ENCODE results near the gene ODAD4. TPM values are rescaled to one million over a fixed set of nuclear protein-coding genes. Genes with fewer than 3 reads are reported as not detected.
A peak's percentile ranks its signal among the peaks of the same experiment; 100 is the strongest.

ODAD4 gene
- polyA plus RNA-seq, 1 of the 3 experiments (the other 2 are of a cell fraction), result 1.1 TPM

DNA sequence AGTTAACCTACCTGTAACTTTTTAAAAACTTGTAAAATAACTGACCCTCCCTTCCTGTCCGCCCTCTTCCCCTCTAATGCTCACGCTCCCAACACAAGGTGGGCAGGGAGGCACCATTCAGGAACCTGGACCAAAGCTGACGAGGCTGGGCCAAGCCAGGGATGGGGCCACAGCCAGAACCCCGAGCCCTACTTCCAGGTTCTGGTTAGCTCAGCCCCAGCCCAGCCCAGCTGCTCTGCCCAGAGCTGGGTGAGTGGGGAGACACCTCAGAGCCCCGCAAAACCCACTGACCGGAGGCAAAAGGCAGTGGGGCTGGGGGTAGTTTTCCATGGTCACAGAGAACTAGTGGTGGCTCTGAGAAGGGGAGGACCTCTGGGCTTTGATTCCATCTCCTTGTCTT, 43.6 kb downstream of the ODAD4 start:
- CTCF ChIA-PET, result interaction anchor here (1.4 to 5.4 kb wide), 4 partner anchors 13 to 127 kb away, joined by 4 to 47 read pairs (median 6); partner anchors contain the start of gene DNAJC7
- POLR2A ChIA-PET, result interaction anchor here (1.2 kb wide), 1 partner anchor 36 kb away, joined by 3 read pairs; no protein-coding TSS in a partner anchor
- TF ChIP-seq YY1 (IDR thresholded peaks at IDR 0.05; ENCODE audit: low read depth) (no peak), TCF12 (IDR thresholded peaks at IDR 0.05) (no peak), FOXJ3 (CRISPR knock-in tag; IDR thresholded peaks at IDR 0.05) (no peak), TAF1 (IDR thresholded peaks at IDR 0.05; ENCODE audit: borderline replicate concordance, low read depth, low read length) (no peak), GABPA (IDR thresholded peaks at IDR 0.05; ENCODE audit: low read depth) (no peak), SIN3A (IDR thresholded peaks at IDR 0.05; ENCODE audit: borderline replicate concordance, low read depth, low read length) (no peak), RCOR1 (IDR thresholded peaks at IDR 0.05; ENCODE audit: low read length) (no peak), CHD2 (IDR thresholded peaks at IDR 0.05; ENCODE audit: low read length, partially characterized antibody) (no peak), NRF1 (IDR thresholded peaks at IDR 0.05; ENCODE audit: low read depth, low read length) (no peak), FOSL2 (IDR thresholded peaks at IDR 0.05; ENCODE audit: borderline replicate concordance, low read depth) (no peak)
- TF ChIP-seq, protein P1, sequence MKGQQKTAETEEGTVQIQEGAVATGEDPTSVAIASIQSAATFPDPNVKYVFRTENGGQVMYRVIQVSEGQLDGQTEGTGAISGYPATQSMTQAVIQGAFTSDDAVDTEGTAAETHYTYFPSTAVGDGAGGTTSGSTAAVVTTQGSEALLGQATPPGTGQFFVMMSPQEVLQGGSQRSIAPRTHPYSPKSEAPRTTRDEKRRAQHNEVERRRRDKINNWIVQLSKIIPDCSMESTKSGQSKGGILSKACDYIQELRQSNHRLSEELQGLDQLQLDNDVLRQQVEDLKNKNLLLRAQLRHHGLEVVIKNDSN (IDR thresholded peaks at IDR 0.05; ENCODE audit: borderline replicate concordance, low read depth), result no peak
- TF ChIP-seq, protein P2, sequence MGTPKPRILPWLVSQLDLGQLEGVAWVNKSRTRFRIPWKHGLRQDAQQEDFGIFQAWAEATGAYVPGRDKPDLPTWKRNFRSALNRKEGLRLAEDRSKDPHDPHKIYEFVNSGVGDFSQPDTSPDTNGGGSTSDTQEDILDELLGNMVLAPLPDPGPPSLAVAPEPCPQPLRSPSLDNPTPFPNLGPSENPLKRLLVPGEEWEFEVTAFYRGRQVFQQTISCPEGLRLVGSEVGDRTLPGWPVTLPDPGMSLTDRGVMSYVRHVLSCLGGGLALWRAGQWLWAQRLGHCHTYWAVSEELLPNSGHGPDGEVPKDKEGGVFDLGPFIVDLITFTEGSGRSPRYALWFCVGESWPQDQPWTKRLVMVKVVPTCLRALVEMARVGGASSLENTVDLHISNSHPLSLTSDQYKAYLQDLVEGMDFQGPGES (IDR thresholded peaks at IDR 0.05; ENCODE audit: low read depth, low read length), result no peak
- no peaks in the 10 kb centered on the region for H3K9me2 ChIP-seq
- H3K36me3 ChIP-seq (replicated peaks in 1 of 2; ENCODE audit: control insufficient read depth in 1 of 2, insufficient read depth in 2 of 2, low read length in 1 of 2), result peaks cover 47 to 74% of the 10 kb centered on the region in 2 experiments
- peak overlapping the region in 1 of 2 experiments; percentile 92; a peak in 2 of 4 replicates for H3K27ac ChIP-seq (ENCODE audit: low read depth in 2 of 2, low read length in 1 of 2)
- no peaks in the 10 kb centered on the region for H3K27me3 ChIP-seq (ENCODE audit: insufficient read depth)
- no peak overlapping the region for H3K4me3 ChIP-seq (ENCODE audit: low read depth in 2 of 2, low read length in 1 of 2)
- peaks cover 0 to 55% of the 10 kb centered on the region in 2 experiments; a peak in 2 of 4 replicates for H3K4me1 ChIP-seq (ENCODE audit: control insufficient read depth in 1 of 2, insufficient read depth in 2 of 2, low read depth in 1 of 2, low read length in 1 of 2)
- no peak overlapping the region for H2AFZ ChIP-seq (ENCODE audit: low read depth)
- H4K20me1 ChIP-seq (ENCODE audit: insufficient read depth), result 0 out of 2 replicates have a peak, but pooled peaks cover 8% of the 10 kb centered on the region
- H3F3A ChIP-seq (replicated peaks; ENCODE audit: insufficient read depth), result peaks cover 10% of the 10 kb centered on the region
- no peaks in the 10 kb centered on the region for H3K9me3 ChIP-seq
- WGBS (ENCODE audit: low lambda C conversion rate), result 85% methylated on average over 5 of the region's 6 CpGs
- H3K4me2 ChIP-seq, result no peak overlapping the region
- H3K79me2 ChIP-seq (ENCODE audit: insufficient read depth), result peaks cover 35% of the 10 kb centered on the region
- DNase-seq, result no peak
- no peak overlapping the region for H3K9ac ChIP-seq

DNA sequence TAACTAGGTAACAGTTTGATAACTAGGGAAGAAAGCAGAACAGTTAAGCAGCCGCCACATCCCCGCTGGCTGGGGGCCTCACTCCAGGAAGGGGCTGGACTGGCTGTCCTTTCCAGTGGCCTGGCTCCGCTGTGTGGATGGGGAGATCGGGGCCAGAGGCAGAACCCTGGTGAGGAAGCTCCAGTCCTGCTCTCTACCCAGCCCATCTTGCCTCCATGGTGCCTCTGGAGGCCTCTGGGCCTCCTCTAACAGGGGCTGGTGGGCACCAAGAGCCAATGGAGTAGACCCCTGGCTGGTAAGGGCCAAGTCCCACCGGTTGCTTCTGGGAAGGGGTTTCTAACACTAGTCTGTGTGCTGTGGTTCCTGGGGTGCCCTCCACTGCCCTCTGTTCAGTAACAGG, 44.2 kb downstream of the ODAD4 start:
- peaks cover 0 to 53% of the 10 kb centered on the region in 2 experiments; a peak in 2 of 4 replicates for H3K4me1 ChIP-seq (ENCODE audit: control insufficient read depth in 1 of 2, insufficient read depth in 2 of 2, low read depth in 1 of 2, low read length in 1 of 2)
- H4K20me1 ChIP-seq (ENCODE audit: insufficient read depth), result 0 out of 2 replicates have a peak, but pooled peaks cover 8% of the 10 kb centered on the region
- ChIA-PET POLR2A (interaction anchor here (0.8 to 1.5 kb wide), 2 partner anchors 11 to 43 kb away, joined by 3 to 4 read pairs; partner anchors contain the start of gene DNAJC7), CTCF (interaction anchor here (1.4 to 5.4 kb wide), 5 partner anchors 14 to 127 kb away, joined by 4 to 47 read pairs (median 6); partner anchors contain the start of gene DNAJC7)
- no peaks in the 10 kb centered on the region for H3K9me2 ChIP-seq
- H3F3A ChIP-seq (replicated peaks; ENCODE audit: insufficient read depth), result peaks cover 10% of the 10 kb centered on the region
- peaks cover 30% of the 10 kb centered on the region for H3K79me2 ChIP-seq (ENCODE audit: insufficient read depth)
- peak overlapping the region in 1 of 2 experiments; percentile 92; a peak in 1 of 4 replicates for H3K27ac ChIP-seq (ENCODE audit: low read depth in 2 of 2, low read length in 1 of 2)
- H3K4me2 ChIP-seq, result no peak overlapping the region
- no peak overlapping the region for H2AFZ ChIP-seq (ENCODE audit: low read depth)
- H3K9ac ChIP-seq, result no peak overlapping the region
- no peaks in the 10 kb centered on the region for H3K27me3 ChIP-seq (ENCODE audit: insufficient read depth)
- WGBS (ENCODE audit: low lambda C conversion rate), result 92% methylated on average over 4 of the region's 5 CpGs
- no peaks in the 10 kb centered on the region for H3K9me3 ChIP-seq
- DNase-seq, result no peak
- H3K4me3 ChIP-seq (ENCODE audit: low read depth in 2 of 2, low read length in 1 of 2), result no peak overlapping the region
- peaks cover 42 to 72% of the 10 kb centered on the region in 2 experiments for H3K36me3 ChIP-seq (replicated peaks in 1 of 2; ENCODE audit: control insufficient read depth in 1 of 2, insufficient read depth in 2 of 2, low read length in 1 of 2)
- no peak for TF ChIP-seq RAD21 (IDR thresholded peaks at IDR 0.05; ENCODE audit: low read length)
- TF ChIP-seq, protein P3, sequence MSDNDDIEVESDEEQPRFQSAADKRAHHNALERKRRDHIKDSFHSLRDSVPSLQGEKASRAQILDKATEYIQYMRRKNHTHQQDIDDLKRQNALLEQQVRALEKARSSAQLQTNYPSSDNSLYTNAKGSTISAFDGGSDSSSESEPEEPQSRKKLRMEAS (IDR thresholded peaks at IDR 0.05; ENCODE audit: low read depth), result no peak
- no peak for TF ChIP-seq TCF12 (IDR thresholded peaks at IDR 0.05)
- TF ChIP-seq GATA2 (CRISPR knock-in tag; IDR thresholded peaks at IDR 0.05), result no peak
- TF ChIP-seq CHD2 (IDR thresholded peaks at IDR 0.05; ENCODE audit: low read length, partially characterized antibody), result no peak
- no peak for TF ChIP-seq MEF2A (IDR thresholded peaks at IDR 0.05; ENCODE audit: borderline replicate concordance, low read depth)
- TF ChIP-seq, protein P4, sequence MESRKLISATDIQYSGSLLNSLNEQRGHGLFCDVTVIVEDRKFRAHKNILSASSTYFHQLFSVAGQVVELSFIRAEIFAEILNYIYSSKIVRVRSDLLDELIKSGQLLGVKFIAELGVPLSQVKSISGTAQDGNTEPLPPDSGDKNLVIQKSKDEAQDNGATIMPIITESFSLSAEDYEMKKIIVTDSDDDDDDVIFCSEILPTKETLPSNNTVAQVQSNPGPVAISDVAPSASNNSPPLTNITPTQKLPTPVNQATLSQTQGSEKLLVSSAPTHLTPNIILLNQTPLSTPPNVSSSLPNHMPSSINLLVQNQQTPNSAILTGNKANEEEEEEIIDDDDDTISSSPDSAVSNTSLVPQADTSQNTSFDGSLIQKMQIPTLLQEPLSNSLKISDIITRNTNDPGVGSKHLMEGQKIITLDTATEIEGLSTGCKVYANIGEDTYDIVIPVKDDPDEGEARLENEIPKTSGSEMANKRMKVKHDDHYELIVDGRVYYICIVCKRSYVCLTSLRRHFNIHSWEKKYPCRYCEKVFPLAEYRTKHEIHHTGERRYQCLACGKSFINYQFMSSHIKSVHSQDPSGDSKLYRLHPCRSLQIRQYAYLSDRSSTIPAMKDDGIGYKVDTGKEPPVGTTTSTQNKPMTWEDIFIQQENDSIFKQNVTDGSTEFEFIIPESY (IDR thresholded peaks at IDR 0.05; ENCODE audit: borderline replicate concordance, low read depth), result no peak
- no peak for TF ChIP-seq RCOR1 (IDR thresholded peaks at IDR 0.05; ENCODE audit: low read length)
- no peak for TF ChIP-seq POLR2AphosphoS5 (IDR thresholded peaks at IDR 0.05; ENCODE audit: low read depth, low read length)
- TF ChIP-seq, protein P5, sequence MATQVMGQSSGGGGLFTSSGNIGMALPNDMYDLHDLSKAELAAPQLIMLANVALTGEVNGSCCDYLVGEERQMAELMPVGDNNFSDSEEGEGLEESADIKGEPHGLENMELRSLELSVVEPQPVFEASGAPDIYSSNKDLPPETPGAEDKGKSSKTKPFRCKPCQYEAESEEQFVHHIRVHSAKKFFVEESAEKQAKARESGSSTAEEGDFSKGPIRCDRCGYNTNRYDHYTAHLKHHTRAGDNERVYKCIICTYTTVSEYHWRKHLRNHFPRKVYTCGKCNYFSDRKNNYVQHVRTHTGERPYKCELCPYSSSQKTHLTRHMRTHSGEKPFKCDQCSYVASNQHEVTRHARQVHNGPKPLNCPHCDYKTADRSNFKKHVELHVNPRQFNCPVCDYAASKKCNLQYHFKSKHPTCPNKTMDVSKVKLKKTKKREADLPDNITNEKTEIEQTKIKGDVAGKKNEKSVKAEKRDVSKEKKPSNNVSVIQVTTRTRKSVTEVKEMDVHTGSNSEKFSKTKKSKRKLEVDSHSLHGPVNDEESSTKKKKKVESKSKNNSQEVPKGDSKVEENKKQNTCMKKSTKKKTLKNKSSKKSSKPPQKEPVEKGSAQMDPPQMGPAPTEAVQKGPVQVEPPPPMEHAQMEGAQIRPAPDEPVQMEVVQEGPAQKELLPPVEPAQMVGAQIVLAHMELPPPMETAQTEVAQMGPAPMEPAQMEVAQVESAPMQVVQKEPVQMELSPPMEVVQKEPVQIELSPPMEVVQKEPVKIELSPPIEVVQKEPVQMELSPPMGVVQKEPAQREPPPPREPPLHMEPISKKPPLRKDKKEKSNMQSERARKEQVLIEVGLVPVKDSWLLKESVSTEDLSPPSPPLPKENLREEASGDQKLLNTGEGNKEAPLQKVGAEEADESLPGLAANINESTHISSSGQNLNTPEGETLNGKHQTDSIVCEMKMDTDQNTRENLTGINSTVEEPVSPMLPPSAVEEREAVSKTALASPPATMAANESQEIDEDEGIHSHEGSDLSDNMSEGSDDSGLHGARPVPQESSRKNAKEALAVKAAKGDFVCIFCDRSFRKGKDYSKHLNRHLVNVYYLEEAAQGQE (IDR thresholded peaks at IDR 0.05; ENCODE audit: low read depth, low read length), result no peak
- TF ChIP-seq FOXM1 (IDR thresholded peaks at IDR 0.05; ENCODE audit: low read depth), result no peak
- no peak for TF ChIP-seq GABPA (IDR thresholded peaks at IDR 0.05; ENCODE audit: low read depth)
